Stimulated activated CD4-positive, alpha-beta T cell treated with anti-CD3 and anti-CD28 coated beads, TNF-alpha, amount 100 ng/mL, for 4 hours (primary cell): ENCODE measurements around the gene NR4A3.

ENCODE experiments used
- DNase-seq, 3 experiments: peaks; one replicate each; pipeline ENCODE4 v3.0.0-alpha.2; 2020; ENCODE audit warnings: low read depth in 3 of 3

The NR4A3 gene

DNA sequence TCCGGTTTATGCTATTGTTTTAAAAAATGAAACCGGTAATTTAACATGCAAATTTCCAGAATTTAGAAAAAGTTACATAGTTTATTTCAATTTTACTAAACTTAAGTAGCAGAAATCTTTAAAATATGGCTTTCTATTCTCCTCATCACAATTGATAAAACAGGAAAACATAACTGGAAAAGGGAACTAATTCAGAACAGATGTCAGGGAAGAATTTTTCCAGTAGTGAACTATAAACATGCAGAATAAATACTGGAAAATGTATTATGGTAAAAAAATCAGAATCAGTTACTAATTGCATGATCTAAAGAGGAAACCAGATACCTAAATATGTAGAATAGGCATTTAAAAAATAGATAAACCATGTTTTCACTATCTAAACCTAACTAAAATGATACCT lies 7.3 kb upstream of the NR4A3 start:
- no peak for DNase-seq

DNA sequence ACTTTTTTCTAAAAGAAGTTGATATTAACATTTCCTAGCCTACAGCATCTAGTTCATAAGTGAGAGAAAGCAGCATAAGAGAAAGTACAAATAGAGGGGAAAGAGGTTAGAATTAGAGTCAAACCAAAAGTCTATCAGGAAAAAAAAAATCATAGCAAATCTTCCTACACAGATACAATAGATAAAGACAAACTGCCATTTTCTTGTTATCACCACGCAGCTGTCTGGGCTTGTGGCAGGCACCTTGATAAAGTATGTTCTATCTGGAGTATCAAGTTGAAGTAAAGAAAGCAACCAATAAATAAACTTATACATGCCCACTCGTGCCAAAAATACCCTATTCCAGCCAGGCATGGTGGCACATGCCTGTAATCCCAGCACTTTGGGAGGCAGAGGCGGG lies 5.3 kb upstream of the NR4A3 start:
- no peak for DNase-seq

DNA sequence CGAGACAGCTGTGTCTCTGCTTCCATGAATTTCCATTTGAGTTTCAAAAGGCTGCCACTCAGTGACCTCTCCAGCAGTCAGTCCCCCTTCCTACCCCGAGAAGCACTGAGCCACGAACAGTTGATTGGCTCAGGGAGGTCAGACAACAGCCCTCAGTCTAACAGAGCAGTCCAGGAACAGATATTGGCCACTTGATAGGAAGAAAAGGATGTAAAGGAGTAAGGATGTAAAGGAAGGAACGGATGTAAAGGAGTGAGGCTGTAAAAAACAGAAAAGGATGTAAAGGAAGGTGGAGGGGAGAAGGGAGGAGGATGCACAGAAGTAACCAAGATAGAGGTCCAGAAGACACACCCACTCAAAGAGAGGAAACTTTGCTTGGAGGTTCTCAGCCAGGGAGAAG lies 3.2 kb upstream of the NR4A3 start:
- no peak for DNase-seq

DNA sequence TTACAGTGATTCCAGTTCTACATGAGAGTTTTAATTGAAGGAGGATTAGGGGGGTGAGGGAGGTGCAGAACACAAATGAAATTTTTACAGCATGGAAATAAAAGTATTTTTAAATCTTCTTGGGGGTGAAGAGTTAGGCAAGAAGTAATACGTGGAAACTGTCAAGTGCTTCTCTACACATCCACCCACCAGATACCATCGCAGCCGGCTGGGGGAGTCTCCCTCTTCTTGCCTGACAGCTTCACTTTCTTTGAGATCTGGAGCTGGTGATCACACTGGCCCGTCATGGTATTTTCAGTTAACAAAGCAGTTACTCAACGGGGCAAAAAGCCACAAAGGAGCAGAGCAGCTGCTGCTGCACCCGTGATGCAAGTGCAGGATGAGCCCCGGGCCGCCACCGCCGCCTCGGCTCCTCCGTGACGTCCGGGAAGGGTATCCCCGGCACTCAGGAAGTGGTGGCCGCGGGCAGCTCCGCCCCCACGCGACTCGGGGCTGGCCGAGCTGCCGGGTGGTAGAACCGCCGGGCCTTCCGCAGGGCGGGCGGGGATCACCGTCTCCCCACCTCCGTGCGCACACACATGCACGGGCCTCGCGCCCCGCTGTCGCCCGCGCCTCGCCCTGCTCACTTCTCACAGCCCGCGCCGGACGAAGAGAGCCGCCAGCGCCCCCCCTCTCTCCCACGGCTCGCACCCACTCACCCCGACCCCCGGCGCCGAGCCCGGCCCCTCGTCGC lies 2.4 kb upstream of the NR4A3 start:
- DNase-seq: peak; percentile 74 to 88 (median 82)

DNA sequence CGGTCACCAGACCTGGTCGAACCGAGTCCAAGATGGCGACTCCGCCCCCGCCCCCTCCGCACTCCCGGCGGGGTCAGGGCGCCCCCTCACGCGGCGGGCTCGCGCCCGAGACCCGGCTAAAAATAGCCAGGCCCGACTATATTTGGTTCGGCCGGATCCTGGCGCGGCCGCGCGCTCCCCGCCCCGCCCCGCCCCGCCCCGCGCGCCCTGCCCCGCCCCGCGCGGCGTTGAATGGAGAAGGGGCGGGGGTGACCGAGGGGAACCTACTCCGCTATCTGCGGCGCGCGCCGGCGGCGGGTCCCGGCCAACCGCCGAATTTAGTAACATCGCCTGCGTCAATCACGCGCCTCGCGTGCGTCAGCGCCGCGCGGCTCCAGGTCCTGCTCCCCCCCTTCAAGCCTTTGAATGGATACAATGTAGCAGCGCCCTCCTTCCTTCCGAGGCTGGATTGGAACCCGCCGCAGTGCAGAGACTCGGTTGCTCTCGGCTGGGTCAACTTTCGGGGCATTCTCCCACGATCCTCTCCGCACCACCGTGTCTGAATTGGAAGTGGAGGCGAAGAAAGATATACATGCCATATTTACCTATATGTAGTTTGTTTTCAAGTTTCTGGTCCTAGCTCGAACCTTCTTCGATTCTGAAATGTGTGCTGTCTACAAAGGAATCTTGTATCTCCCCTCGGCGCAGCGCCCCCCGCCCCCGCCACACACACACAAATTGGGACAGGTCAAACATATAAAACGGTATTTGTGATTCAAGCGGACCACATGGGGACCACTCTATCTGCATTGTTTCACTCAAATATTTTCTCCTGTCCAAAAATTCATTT lies 1.6 kb upstream of the NR4A3 start:
- peak in 2 of 3 experiments; percentile 80 to 82 for DNase-seq

DNA sequence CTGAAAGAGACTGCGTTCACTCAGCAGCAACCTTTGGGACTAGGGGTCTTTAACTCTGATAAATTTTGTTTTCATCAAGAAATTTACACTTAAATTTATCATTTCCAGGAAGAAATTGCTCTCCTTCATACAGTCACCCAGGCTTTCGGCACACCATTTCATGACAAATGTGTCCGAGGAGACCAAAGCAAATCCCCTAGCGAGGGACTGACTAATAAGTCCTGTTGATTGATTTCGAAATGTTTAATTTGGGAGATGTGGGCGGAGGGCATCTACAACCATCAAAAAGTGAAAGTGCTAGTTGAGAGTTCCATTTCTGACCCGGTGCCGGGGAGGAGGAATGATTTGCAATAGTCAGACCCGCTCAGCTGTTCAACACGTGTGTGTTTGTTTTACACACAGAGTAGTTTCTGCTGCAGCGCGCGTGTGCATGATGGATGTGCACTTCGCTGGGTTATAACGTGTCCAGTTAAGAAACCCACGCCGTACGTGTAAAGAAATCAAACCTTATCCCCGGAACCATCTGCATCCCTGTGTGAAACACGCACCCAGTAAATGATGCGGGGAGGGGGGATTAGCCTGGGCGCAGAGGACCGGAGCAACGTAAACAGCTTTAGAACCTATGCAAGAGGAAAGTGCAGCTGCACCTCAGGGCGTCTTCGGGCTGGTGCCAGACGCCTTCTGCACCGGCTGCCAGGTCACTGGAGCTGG lies 845 bp upstream of the NR4A3 start:
- peak in 2 of 3 experiments; percentile 28 for DNase-seq

DNA sequence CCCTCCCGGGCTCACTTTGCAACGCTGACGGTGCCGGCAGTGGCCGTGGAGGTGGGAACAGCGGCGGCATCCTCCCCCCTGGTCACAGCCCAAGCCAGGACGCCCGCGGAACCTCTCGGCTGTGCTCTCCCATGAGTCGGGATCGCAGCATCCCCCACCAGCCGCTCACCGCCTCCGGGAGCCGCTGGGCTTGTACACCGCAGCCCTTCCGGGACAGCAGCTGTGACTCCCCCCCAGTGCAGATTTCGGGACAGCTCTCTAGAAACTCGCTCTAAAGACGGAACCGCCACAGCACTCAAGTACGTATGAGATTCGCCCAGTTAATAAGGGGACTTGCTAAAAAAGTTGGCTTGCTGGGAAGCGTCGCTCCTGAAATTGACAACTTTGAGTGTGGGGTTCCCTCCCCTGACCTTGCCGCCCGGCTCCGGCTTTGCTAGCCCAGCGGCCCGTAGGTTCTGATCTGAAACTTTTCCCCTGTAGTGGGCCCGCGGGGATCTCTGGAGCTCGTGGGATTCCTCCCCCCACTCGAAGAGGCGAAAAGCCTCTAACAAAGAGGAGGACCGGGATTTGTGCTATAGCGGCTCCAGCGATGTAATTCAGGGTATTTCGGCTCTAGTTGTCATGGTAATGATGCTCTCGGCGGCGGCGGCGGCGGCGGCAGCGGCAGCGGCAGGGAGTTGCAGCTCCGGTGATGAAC lies 572 bp downstream of the NR4A3 start:
- peak in 2 of 3 experiments; percentile 20 to 23 for DNase-seq

DNA sequence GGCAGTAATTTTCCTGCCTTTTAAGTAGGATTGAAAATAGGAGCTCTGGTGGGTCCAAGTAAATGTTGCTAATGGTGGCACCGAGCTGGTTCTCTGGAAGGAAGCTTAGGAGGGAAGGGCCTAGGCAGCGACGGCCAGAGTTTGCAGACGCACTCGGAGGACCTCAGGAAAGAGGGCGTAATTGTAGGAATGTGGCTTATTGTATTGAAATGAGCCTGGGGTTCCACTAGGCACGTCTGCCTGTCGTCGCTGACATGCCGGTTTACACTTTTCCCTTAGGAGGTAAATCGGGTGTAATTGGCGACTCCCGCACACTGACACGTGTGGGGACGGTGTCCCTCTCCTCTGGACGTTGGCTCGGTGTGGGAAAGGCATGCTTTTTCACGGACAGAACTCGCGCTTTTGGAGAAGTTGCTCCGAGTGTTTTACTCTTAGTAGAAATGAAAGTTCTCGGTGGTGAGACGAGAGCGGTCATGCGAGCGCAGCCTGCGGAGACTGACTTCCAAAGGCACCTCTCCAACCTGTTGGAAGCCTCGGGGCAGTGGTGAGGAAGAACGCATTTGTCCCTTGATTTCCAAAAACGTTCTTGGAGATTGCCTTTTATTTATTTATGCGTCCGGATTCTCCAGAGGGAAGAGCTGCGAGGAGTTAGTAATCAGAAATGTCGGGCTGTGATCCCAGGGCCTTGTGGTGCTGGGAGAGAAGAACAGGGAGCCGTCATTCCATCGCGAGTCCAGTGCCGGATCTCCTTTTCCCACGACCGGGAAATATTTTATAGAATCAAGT lies 1.3 kb downstream of the NR4A3 start:
- no peak for DNase-seq

DNA sequence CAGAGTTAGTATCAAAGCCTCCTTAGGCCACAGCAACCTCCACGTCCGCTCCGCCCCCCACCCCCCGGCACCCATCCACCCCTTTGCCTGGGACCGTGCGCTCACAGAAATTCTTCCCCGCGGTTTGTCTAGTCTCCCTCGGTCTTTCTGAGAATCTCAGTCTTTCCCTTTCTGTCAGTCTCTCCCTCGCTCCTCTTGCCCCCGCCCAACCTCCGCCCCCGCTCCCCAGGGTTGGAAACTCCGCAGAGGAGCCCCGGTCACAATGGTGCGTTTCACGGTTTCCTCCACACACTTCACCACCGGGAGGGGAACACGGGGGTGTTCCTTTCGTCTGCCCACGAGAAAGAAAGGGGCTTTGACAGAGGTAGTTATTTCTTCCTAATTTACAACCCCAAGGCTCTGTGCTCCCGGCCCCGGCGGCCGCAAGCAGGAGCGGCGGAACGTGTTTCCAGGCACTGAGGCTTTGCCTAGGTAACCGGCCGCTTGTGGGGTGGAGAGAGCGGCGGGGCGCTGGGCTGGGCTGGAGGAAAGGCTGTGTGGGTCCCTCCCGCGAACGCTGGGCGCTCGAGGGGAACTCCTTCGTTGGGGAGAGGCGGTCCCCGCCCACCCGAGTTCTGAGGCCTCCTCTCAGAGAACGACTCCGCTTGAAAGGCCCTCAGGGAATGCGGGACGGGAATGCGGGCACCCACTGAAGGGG lies 2.1 kb downstream of the NR4A3 start:
- DNase-seq: peak; percentile 78 to 89 (median 83)

DNA sequence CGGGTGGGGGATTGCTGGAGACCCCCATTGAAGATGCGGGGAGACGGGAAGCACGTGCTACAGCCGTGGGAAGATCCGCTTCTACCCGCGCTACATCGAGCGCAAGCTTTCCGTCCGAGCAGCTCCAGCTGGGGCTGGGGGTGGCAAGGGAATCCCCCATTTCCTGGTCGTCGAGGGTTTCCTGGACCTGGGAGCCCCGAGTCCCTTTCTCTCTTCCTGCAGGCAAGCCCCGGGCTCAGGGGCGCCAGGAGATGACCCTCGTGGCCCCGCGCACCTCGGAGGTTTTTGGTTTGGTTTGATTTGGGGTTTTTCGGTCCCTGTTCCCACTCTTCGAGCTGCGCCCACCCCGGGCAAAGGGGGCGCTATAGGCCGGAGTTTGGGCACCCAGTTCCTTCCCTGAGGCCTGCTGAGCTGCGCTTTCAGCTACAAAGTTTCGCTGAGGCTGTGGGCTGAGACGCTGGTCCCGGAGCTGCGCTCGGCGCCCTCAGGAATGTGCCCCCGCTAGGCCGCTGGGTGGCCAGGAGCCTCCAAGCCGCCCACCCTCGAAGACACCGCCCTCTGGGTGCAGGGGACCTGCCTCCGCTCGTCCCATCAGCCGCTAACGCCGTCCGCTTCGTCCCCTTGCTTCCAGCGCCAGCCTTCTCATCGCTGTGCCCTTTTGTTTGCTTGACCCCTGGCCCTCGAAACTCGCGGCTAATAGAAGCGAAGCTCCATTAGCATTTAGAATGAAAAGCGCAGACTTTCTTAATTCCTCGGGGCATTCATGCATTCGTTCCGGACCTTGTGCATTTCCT lies 2.9 kb downstream of the NR4A3 start:
- peak; percentile 25 to 53 (median 34) for DNase-seq

DNA sequence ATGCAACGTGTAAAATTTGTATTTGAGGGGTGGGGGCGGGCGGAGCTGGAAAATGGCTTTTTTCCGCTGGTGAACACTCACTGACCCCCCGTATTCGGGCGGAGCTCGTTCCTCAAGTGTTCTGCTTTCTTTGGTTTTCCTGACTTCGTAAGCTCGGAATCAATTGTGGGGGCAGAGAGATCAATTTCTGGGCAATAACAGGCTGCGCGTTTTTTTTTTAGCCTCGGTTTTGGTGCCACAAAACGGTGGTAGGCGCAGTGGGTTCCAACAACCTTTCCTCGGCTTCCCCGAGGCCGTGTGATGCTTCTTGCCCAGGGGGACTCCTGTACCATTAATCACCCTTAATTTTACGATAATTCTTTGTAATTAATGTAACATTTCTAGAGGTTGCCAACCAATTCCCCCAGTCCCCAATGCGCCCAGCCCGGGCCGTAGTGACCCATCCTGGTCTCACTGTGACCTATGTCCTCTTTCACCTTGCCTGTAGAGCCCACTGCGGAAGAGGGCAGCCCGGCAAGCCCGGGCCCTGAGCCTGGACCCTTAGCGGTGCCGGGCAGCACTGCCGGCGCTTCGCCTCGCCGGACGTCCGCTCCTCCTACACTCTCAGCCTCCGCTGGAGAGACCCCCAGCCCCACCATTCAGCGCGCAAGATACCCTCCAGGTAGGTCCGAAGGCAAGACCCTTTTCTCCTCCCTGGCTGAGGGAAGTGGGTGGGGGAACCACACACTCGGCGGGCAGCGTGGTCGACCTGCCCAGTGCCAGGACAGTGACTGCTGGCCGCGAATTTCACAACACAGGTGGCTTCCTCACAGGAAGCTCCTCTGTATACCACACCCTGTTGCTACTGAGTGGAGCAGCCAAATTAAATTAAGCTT lies 3.7 kb downstream of the NR4A3 start:
- DNase-seq: no peak

DNA sequence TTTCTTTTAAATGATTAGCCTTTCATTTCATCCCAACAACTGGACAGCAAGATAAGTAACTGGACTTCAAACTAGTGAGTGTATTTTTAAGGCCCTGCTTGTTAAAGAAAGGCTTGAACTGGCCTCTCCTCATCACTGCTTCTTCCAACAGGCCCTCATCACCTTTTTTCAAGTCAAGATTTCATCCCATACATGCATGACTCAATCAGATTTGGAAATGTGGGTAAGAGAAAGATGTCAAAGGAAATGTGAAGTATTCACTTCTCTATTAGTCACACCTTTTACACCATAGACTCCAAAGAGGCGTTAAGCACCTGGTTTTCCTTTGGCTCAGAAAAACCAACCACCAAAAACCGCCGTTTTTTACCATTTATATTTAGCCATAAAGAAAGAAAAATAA lies 4.9 kb downstream of the NR4A3 start:
- DNase-seq: no peak

DNA sequence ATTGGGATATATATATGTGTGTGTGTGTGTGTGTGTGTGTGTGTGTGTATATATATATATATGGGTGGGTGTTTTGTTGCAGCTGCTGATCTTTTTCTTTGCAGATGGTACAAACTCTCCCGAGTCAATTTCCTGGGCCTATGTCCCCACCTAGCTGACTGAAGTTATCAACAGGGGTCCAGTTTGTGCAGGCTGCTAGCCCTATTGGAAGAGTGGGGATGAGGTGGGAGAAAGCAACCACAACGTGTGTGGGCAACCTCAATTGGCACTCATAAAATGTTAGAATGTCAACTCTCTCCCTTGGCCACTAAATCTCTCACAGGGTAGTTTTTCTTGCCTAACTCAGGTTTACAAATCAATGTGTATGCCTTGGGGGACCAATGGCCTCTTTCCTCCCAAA lies 5.6 kb downstream of the NR4A3 start:
- DNase-seq: no peak

DNA sequence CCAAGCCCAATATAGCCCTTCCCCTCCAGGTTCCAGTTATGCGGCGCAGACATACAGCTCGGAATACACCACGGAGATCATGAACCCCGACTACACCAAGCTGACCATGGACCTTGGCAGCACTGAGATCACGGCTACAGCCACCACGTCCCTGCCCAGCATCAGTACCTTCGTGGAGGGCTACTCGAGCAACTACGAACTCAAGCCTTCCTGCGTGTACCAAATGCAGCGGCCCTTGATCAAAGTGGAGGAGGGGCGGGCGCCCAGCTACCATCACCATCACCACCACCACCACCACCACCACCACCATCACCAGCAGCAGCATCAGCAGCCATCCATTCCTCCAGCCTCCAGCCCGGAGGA lies 6.3 kb downstream of the NR4A3 start:
- no peak for DNase-seq

DNA sequence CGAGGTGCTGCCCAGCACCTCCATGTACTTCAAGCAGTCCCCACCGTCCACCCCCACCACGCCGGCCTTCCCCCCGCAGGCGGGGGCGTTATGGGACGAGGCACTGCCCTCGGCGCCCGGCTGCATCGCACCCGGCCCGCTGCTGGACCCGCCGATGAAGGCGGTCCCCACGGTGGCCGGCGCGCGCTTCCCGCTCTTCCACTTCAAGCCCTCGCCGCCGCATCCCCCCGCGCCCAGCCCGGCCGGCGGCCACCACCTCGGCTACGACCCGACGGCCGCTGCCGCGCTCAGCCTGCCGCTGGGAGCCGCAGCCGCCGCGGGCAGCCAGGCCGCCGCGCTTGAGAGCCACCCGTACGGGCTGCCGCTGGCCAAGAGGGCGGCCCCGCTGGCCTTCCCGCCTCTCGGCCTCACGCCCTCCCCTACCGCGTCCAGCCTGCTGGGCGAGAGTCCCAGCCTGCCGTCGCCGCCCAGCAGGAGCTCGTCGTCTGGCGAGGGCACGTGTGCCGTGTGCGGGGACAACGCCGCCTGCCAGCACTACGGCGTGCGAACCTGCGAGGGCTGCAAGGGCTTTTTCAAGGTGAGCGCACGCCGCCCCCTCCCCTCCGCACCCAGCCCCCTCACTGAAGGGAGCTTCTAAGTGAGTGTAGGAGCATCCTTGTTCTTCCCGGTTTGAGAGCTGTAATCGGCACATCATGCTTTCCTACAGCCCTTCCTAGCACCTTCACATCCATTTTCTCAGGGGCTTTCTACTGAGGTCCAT lies 6.9 kb downstream of the NR4A3 start:
- no peak for DNase-seq

DNA sequence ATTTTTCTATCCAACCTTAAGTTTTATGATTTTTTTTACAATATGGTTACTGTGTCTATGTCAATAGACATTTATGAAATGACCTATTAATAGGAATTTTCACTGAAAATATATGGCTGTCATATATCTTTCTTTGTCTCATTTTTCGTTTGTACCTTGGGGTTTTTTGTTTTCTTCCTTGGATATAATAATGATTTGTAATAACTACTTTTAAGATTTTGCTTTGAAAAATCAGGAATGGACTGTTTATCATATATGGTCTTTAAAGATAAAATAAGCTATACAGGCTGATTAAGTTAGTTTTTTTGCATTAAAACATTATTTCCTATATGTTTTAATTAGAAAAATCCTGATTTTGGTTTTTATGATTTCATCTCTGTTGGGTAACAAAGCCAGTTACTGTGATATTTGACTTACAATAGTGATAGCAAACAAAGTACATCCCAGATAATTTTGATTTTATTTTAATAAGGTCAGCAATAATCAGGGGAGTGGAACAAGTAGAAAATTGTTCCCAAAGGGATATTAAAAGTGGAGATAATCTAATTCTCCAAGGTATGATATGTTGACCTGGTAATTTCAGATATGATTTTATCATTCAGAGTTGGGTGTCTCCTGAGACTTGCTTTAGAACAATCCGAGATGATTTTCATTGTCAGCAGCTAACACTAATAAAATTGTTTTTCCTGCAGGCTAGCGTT lies 10.3 kb downstream of the NR4A3 start:
- no peak for DNase-seq

DNA sequence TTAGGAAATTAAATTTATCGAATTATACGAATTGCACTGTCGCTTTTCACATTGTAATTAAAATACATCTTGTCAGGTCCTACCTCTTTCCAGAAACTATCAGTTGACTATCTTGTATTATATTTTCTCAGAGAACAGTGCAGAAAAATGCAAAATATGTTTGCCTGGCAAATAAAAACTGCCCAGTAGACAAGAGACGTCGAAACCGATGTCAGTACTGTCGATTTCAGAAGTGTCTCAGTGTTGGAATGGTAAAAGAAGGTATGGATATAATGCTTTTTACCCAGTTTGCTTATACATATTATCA lies 10.8 kb downstream of the NR4A3 start:
- DNase-seq: no peak

DNA sequence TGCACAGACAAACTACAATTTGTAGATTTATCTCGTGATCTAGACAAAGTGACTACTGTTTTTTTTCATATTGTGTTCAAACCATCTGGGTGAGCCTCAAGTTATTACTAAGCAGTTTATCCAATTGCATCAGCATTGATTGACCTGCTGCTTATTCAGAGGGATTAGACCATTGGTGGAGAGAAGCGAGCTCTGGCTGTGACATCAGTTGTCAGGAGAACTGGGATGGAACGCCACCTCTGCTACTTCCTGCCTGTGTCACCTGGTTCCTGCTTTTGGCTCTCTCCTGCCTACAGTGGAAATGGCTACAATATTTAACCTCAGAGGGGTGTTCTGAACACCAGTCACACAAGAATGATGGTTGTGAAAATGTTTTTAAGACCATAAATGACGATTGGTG lies 12.1 kb downstream of the NR4A3 start:
- no peak for DNase-seq
